Tibial nerve (tissue), 4 donors: ENCODE data around the gene ZFYVE28. TPM values are rescaled to one million over a fixed set of nuclear protein-coding genes. Genes with fewer than 3 reads are reported as not detected.

ENCODE experiments used
- DNase-seq, 2 donors: peaks; one replicate each; pipeline ENCODE4 v3.0.0-alpha.2; 2019; ENCODE audit warnings: low spot score in 2 of 2
- H3K27ac ChIP-seq, 4 donors: fragments of 200-600 bp; sonication (generic) in 3 of 4; one replicate each; pipeline ENCODE4 v1.5.1; 2017 to 2019; ENCODE audit warnings: mild to moderate bottlenecking in 1 of 4
- H3K27me3 ChIP-seq, 2 donors: fragments of 200-600 bp; sonication (generic) in 1 of 2; one replicate each; pipeline versions ENCODE4 v1.5.1 to v1.6.0; 2017 to 2019
- H3K36me3 ChIP-seq, 3 donors: fragments of 200-600 bp; sonication (generic); one replicate each; pipeline ENCODE4 v1.5.1; 2018 to 2019
- H3K4me1 ChIP-seq, 4 donors: fragments of 200-600 bp; sonication (generic) in 3 of 4; one replicate each; pipeline ENCODE4 v1.5.1; 2017 to 2019
- H3K4me3 ChIP-seq, 4 donors: fragments of 200-600 bp; sonication (generic) in 3 of 4; one replicate each; pipeline ENCODE4 v1.5.1; 2017 to 2019; ENCODE audit warnings: mild to moderate bottlenecking in 1 of 4, moderate library complexity in 1 of 4
- H3K9me3 ChIP-seq, 4 donors: fragments of 200-600 bp; sonication (generic) in 3 of 4; one replicate each; pipeline ENCODE4 v1.5.1; 2017 to 2019
- EP300 ChIP-seq, 2 donors: sonication (generic); formaldehyde crosslinking; IDR thresholded peaks; one replicate each; pipeline ENCODE4 v1.6.1; 2017; ENCODE audit warnings: antibody characterized with exemption in 2 of 2, mild to moderate bottlenecking in 1 of 2
- POLR2A ChIP-seq, 2 donors: fragments of 450-650 bp; IDR thresholded peaks; one replicate each; pipeline ENCODE4 v1.6.1; 2017; ENCODE audit warnings: antibody characterized with exemption in 2 of 2, mild to moderate bottlenecking in 2 of 2, moderate library complexity in 2 of 2
- WGBS, 2 donors: methylation state at CpG; one replicate each; pipeline ENCODE4 v1.1.5; 2018; 5-methylcytosine and 5-hydroxymethylcytosine counted together
- total RNA-seq, 4 donors: library from RNA; depleted of rRNA; stranded (reverse); fragments of >200 nt; gene quantifications; one replicate each; pipeline ENCODE4 v1.1.0, GENCODE V29; 2016
- TF ChIP-seq, protein P1 (sequence below), 5 experiments: fragments of 200-600 bp in 3 of 5; fragments of 450-650 bp in 2 of 5; sonication (generic) in 3 of 5; IDR thresholded peaks; one replicate each; pipeline ENCODE4 v1.5.1; 2016 to 2019; ENCODE audit warnings: antibody characterized with exemption in 5 of 5, mild to moderate bottlenecking in 3 of 5, moderate library complexity in 2 of 5

Gene ZFYVE28
- total RNA-seq, 4 donors from 2014 or later = 16.2 to 44.4 (median 26.5) TPM

DNA sequence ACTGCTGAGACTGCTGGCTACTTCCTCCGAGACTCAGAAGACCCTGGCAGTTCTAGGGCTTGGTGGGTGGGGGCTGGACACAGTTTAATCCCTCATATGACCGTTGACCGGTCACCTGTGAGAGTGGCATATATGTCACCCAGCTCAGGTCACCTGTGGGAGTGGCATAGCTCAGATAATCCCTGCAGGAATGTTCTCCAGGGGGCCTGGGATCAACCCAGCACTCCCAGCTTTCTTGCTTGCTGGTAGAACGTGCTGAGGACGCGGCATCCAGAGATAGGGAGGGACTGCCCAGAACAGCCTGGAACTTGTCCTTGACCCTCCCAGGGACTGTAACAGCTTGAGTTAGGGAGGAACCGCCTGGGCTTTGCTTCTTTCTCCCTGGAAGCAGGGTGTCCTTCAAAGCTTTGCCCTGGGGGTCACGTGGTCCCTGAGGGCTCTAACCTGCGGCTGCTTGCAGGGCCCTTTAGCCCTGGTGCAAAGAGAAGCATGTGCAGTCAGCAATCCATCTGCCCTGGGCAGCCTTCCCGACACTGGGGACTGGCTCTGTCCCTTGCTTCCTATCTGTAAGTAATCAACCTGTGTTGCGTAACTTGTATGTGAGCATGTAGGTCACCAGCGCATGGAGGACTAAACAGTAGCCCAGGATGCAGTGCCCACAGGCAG, 55.3 kb downstream of the ZFYVE28 start:
- Histone ChIP-seq H3K4me3 (no peak overlapping the region), H3K27me3 (no peaks in the 10 kb centered on the region), H3K9me3 (no peaks in the 10 kb centered on the region), H3K36me3 (no peaks in the 10 kb centered on the region), H3K27ac (no peak overlapping the region), H3K4me1 (peaks cover 0 to 33% (median 5%) of the 10 kb centered on the region in 4 donors)
- TF ChIP-seq, protein P1, sequence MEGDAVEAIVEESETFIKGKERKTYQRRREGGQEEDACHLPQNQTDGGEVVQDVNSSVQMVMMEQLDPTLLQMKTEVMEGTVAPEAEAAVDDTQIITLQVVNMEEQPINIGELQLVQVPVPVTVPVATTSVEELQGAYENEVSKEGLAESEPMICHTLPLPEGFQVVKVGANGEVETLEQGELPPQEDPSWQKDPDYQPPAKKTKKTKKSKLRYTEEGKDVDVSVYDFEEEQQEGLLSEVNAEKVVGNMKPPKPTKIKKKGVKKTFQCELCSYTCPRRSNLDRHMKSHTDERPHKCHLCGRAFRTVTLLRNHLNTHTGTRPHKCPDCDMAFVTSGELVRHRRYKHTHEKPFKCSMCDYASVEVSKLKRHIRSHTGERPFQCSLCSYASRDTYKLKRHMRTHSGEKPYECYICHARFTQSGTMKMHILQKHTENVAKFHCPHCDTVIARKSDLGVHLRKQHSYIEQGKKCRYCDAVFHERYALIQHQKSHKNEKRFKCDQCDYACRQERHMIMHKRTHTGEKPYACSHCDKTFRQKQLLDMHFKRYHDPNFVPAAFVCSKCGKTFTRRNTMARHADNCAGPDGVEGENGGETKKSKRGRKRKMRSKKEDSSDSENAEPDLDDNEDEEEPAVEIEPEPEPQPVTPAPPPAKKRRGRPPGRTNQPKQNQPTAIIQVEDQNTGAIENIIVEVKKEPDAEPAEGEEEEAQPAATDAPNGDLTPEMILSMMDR (IDR thresholded peaks at IDR 0.05) = no peak
- TF ChIP-seq EP300 (IDR thresholded peaks at IDR 0.05) = no peak
- TF ChIP-seq POLR2A (IDR thresholded peaks at IDR 0.05) = no peak
- 81 to 91% methylated on average over 9 of the region's 12 CpGs for WGBS, 2 donors
- no peak for DNase-seq

DNA sequence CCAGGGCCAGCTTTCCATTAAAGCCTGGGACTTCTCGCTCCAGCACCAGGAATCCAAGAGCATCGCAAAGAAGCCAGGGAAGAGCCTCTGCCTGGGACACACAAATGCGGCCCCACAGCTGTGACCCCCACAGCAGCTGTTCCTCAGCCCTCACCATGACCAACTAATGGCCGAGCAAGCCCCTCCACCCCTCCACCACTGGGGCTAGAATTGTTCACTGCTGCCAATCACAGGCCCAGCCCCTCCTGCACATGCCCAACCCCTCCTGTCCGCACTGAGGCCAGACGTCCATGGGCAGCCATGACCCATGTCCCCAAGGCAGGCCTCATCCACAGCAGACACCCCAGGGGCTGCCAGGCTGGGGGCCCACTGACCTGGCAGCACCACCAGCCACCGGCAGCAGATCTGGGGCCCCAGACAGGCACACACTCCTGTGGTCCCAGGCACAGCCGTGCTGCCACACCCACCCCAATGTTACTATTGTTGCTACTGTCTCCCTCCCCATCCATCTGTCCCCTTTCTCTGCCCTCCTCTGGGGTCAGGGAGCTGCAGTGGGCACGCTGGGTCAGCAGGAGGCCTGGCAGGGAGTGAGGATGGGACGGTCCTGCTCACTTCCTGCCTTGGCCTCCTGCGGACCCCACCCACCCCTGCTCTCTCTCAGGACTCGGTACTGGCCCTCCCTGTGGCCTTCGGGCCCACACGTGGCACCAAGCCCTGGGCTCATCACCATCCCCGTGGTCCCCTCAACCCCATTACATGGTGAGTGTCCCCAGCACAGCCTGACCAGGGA, 56.0 kb downstream of the ZFYVE28 start:
- H3K4me3 ChIP-seq = no peak overlapping the region
- DNase-seq = no peak
- TF ChIP-seq POLR2A (IDR thresholded peaks at IDR 0.05) = no peak
- TF ChIP-seq, protein P1 (IDR thresholded peaks at IDR 0.05) = no peak
- no peak for TF ChIP-seq EP300 (IDR thresholded peaks at IDR 0.05)
- H3K27me3 ChIP-seq = no peaks in the 10 kb centered on the region
- 76 to 82% methylated on average over 14 of the region's 15 CpGs for WGBS, 2 donors
- peaks cover 0 to 33% (median 5%) of the 10 kb centered on the region in 4 donors for H3K4me1 ChIP-seq
- H3K27ac ChIP-seq = no peak overlapping the region
- H3K9me3 ChIP-seq = no peaks in the 10 kb centered on the region
- no peaks in the 10 kb centered on the region for H3K36me3 ChIP-seq

- no peak for DNase-seq
- WGBS, 2 donors = 65 to 75% methylated on average over 18 to 23 of the region's 23 CpGs
These were observed 56.8 kb downstream of the ZFYVE28 start for GRCh38 chr4:2361366-2362265.

GRCh38 chr4:2360396-2360730, 58.1 kb downstream of the ZFYVE28 start:
- Histone ChIP-seq H3K4me1 (peaks cover 0 to 28% (median 5%) of the 10 kb centered on the region in 4 donors), H3K27me3 (no peaks in the 10 kb centered on the region), H3K27ac (no peak overlapping the region), H3K36me3 (no peaks in the 10 kb centered on the region), H3K9me3 (no peaks in the 10 kb centered on the region), H3K4me3 (no peak overlapping the region)
- TF ChIP-seq POLR2A (IDR thresholded peaks at IDR 0.05) = no peak
- TF ChIP-seq, protein P1 (IDR thresholded peaks at IDR 0.05) = no peak
- TF ChIP-seq EP300 (IDR thresholded peaks at IDR 0.05) = no peak
- WGBS, 2 donors = 83 to 84% methylated on average over 6 of the region's 6 CpGs
- DNase-seq = no peak

More at GRCh38 chr4:2361366-2362265, 56.8 kb downstream of the ZFYVE28 start:
- Histone ChIP-seq H3K27ac (no peak overlapping the region), H3K36me3 (no peaks in the 10 kb centered on the region), H3K4me3 (no peak overlapping the region), H3K4me1 (peaks cover 0 to 33% (median 5%) of the 10 kb centered on the region in 4 donors), H3K9me3 (no peaks in the 10 kb centered on the region), H3K27me3 (no peaks in the 10 kb centered on the region)
- TF ChIP-seq POLR2A (IDR thresholded peaks at IDR 0.05) (no peak), EP300 (IDR thresholded peaks at IDR 0.05) (no peak)
- TF ChIP-seq, protein P1 (IDR thresholded peaks at IDR 0.05) = no peak
